OCI-LY3 (cell line): ENCODE results near the gene KLHL30.

Experiments
- EZH2phosphoT487 ChIP-seq: fragments of 200-600 bp; shearing (Covaris generic); IDR thresholded peaks from 2 replicates; pipeline ENCODE4 v1.6.1; 2018; ENCODE audit warnings: antibody characterized with exemption, mixed run types, low read depth
- TF ChIP-seq, protein P1 (sequence below): fragments of 200-600, 300-600 bp; sonication (generic); IDR thresholded peaks from 2 replicates; pipeline ENCODE4 v1.5.1; 2014; ENCODE audit warnings: antibody characterized with exemption, low read length, low read depth

DNA sequence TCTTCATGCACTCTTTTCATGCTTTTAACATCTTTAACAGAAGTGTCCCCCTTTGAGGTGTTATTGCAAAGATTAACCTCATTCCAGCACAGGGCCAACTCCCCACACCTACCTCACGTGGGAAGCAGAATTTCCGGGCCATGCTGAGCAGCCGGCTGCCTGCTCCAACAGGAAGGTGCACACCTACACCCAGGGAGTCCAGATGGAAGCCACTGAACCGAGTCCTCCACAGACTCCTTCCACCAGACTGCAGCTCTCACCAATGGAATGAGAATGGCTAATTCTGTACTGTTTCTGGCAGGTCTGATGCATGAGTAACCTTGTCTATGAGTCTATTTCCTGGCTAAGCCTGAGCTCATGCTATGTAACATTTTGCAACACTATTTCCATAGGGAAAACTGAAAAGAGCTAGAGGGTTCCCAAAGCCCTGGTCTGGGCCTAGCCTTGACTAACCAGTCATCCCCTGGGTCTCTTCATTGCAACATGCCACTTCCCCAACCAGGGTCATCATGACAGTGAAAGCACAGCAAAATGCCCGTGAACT lies 31.3 kb downstream of the KLHL30 start:
- TF ChIP-seq, protein P1, sequence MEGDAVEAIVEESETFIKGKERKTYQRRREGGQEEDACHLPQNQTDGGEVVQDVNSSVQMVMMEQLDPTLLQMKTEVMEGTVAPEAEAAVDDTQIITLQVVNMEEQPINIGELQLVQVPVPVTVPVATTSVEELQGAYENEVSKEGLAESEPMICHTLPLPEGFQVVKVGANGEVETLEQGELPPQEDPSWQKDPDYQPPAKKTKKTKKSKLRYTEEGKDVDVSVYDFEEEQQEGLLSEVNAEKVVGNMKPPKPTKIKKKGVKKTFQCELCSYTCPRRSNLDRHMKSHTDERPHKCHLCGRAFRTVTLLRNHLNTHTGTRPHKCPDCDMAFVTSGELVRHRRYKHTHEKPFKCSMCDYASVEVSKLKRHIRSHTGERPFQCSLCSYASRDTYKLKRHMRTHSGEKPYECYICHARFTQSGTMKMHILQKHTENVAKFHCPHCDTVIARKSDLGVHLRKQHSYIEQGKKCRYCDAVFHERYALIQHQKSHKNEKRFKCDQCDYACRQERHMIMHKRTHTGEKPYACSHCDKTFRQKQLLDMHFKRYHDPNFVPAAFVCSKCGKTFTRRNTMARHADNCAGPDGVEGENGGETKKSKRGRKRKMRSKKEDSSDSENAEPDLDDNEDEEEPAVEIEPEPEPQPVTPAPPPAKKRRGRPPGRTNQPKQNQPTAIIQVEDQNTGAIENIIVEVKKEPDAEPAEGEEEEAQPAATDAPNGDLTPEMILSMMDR, result no peak
- TF ChIP-seq EZH2phosphoT487, result no peak
